HG02759 (cell line): ENCODE measurements around the gene TSNAXIP1.
A peak's percentile ranks its signal among the peaks of the same experiment; 100 is the strongest.
"Not testable (repeated sequence)": the region's sequence is repeated elsewhere in the genome, so short reads cannot be mapped to it uniquely, and the experiment has no call there.

Source experiments
- ATAC-seq: cut with Tn5 transposase; IDR thresholded peaks from one replicate; pipeline ENCODE4 v1.9.1; 2021; ENCODE audit warnings: mild to moderate bottlenecking, moderate library complexity; ENCODE audit not compliant: unreplicated experiment

TSNAXIP1 gene

GRCh38 chr16:67857547-67858233 is 51.0 kb downstream of the TSNAXIP1 start:
- no peak for ATAC-seq

- ATAC-seq = no peak
Measured at GRCh38 chr16:67858500-67858899, 51.8 kb downstream of the TSNAXIP1 start.

GRCh38 chr16:67860589-67861398 is 54.1 kb downstream of the TSNAXIP1 start:
- ATAC-seq = no peak

- no peak for ATAC-seq
Measured at GRCh38 chr16:67861877-67862276, 55.2 kb downstream of the TSNAXIP1 start.

GRCh38 chr16:67862623-67863583 is 56.2 kb downstream of the TSNAXIP1 start:
- ATAC-seq = no peak

GRCh38 chr16:67864044-67864443 is 57.4 kb downstream of the TSNAXIP1 start:
- ATAC-seq = not testable (repeated sequence)

GRCh38 chr16:67864594-67864993 is 57.9 kb downstream of the TSNAXIP1 start:
- ATAC-seq = no peak

GRCh38 chr16:67865318-67865717 is 58.6 kb downstream of the TSNAXIP1 start:
- ATAC-seq = no peak

- no peak for ATAC-seq
Measured at GRCh38 chr16:67868290-67868689, 61.6 kb downstream of the TSNAXIP1 start.

GRCh38 chr16:67869653-67870052 is 63.0 kb downstream of the TSNAXIP1 start:
- no peak for ATAC-seq

- ATAC-seq = no peak
Measured at GRCh38 chr16:67871256-67871655, 64.6 kb downstream of the TSNAXIP1 start.

GRCh38 chr16:67872131-67872630 is 65.5 kb downstream of the TSNAXIP1 start:
- ATAC-seq = no peak

GRCh38 chr16:67872631-67873434 is 66.1 kb downstream of the TSNAXIP1 start, which contains the start of gene EDC4:
Gene EDC4 (plus strand): TSS chr16:67873052. CDS start chr16:67873262, 210 bp downstream.
- ATAC-seq = peak; percentile 82

- ATAC-seq = no peak
Measured at GRCh38 chr16:67873435-67874370, 67.0 kb downstream of the TSNAXIP1 start.

GRCh38 chr16:67874372-67874771 is 67.7 kb downstream of the TSNAXIP1 start:
- no peak for ATAC-seq

GRCh38 chr16:67877064-67877463 is 70.4 kb downstream of the TSNAXIP1 start:
- ATAC-seq = no peak
